Activated T-cell treated with anti-CD3 and anti-CD28 coated beads, Interleukin-2, amount 50 U/mL, for 4 hours (primary cell): ENCODE measurements around the gene KDM1A. TPM values are rescaled to one million over a fixed set of nuclear protein-coding genes. Genes with fewer than 3 reads are reported as not detected.
"Not testable (repeated sequence)": the region's sequence is repeated elsewhere in the genome, so short reads cannot be mapped to it uniquely, and the experiment has no call there.

ENCODE experiments used
- ATAC-seq, 2 donors: fragments of 200-7000 bp; cut with Tn5 transposase; one replicate each; pipeline ENCODE4 v1.10.0; 2021
- DNase-seq: peaks from one replicate; pipeline ENCODE4 v3.0.0-alpha.2; 2020
- H3K27me3 Mint-ChIP-seq: one replicate; pipeline ENCODE4 v1.8.0; 2021; ENCODE audit warnings: low read depth, mixed read lengths
- H3K36me3 Mint-ChIP-seq: one replicate; pipeline ENCODE4 v1.8.0; 2022; ENCODE audit warnings: mixed read lengths; ENCODE audit not compliant: insufficient read depth
- H3K4me1 Mint-ChIP-seq: one replicate; pipeline ENCODE4 v1.8.0; 2021; ENCODE audit warnings: low read depth, mixed read lengths
- H3K4me3 Mint-ChIP-seq: one replicate; pipeline ENCODE4 v1.8.0; 2021; ENCODE audit warnings: mild to moderate bottlenecking, moderate library complexity, mixed read lengths
- H3K9me3 Mint-ChIP-seq: one replicate; pipeline ENCODE4 v1.8.0; 2021; ENCODE audit warnings: mixed read lengths
- total RNA-seq, 3 donors: library from RNA; stranded (reverse); gene quantifications; one replicate each; pipeline ENCODE4 v1.2.1, GENCODE V29; 2021

Gene KDM1A
- total RNA-seq = 10 to 100 TPM; 69.6 to 90.9 (median 81.2) TPM

- H3K36me3 Mint-ChIP-seq = peaks cover 5% of the 10 kb centered on the region
- peak within 1 kb of the TSS; percentile 96 for H3K4me3 Mint-ChIP-seq
- peaks cover 28% of the 10 kb centered on the region for H3K4me1 Mint-ChIP-seq
- H3K9me3 Mint-ChIP-seq = peaks cover 6% of the 10 kb centered on the region
- H3K27me3 Mint-ChIP-seq = peaks cover 2% of the 10 kb centered on the region
- DNase-seq (peak; percentile 94), ATAC-seq (peak; percentile 99)
Measured at GRCh38 chr1:23019094-23019862, at the start of gene KDM1A. KDM1A (plus strand) TSS chr1:23019468; CDS start chr1:23019597, 129 bp downstream.

GRCh38 chr1:22970096-22970495, 49.2 kb upstream of the KDM1A start:
- Mint-ChIP-seq H3K4me3 (no peak overlapping the region), H3K36me3 (no peaks in the 10 kb centered on the region), H3K4me1 (no peaks in the 10 kb centered on the region), H3K27me3 (peaks cover 50% of the 10 kb centered on the region), H3K9me3 (peaks cover 11% of the 10 kb centered on the region)
- DNase-seq = no peak
- no peak for ATAC-seq

- no peak overlapping the region for H3K4me3 Mint-ChIP-seq
- H3K9me3 Mint-ChIP-seq = peaks cover 7% of the 10 kb centered on the region
- DNase-seq (no peak), ATAC-seq (no peak)
- no peaks in the 10 kb centered on the region for H3K4me1 Mint-ChIP-seq
- H3K27me3 Mint-ChIP-seq = peaks cover 56% of the 10 kb centered on the region
- H3K36me3 Mint-ChIP-seq = no peaks in the 10 kb centered on the region
Measured at GRCh38 chr1:22971161-22971560, 48.1 kb upstream of the KDM1A start.

- H3K9me3 Mint-ChIP-seq = peaks cover under 1% of the 10 kb centered on the region
- peaks cover 57% of the 10 kb centered on the region for H3K27me3 Mint-ChIP-seq
- DNase-seq (no peak), ATAC-seq (no peak)
- H3K4me3 Mint-ChIP-seq = no peak overlapping the region
- H3K4me1 Mint-ChIP-seq = no peaks in the 10 kb centered on the region
- H3K36me3 Mint-ChIP-seq = no peaks in the 10 kb centered on the region
Measured at GRCh38 chr1:22971611-22972405, 47.5 kb upstream of the KDM1A start.

GRCh38 chr1:22972760-22973159, 46.5 kb upstream of the KDM1A start, which contains the start of gene LACTBL1:
LACTBL1 (minus strand) TSS chr1:22972866; CDS start chr1:22972316, 550 bp downstream.
- peaks cover 57% of the 10 kb centered on the region for H3K27me3 Mint-ChIP-seq
- no peaks in the 10 kb centered on the region for H3K36me3 Mint-ChIP-seq
- DNase-seq (no peak), ATAC-seq (no peak)
- H3K4me1 Mint-ChIP-seq = no peaks in the 10 kb centered on the region
- H3K9me3 Mint-ChIP-seq = no peaks in the 10 kb centered on the region
- no peak within 1 kb of the TSS for H3K4me3 Mint-ChIP-seq

- DNase-seq (no peak), ATAC-seq (no peak)
- H3K27me3 Mint-ChIP-seq = peaks cover 38% of the 10 kb centered on the region
- H3K36me3 Mint-ChIP-seq = no peaks in the 10 kb centered on the region
- no peaks in the 10 kb centered on the region for H3K9me3 Mint-ChIP-seq
- no peaks in the 10 kb centered on the region for H3K4me1 Mint-ChIP-seq
- H3K4me3 Mint-ChIP-seq = no peak overlapping the region
Measured at GRCh38 chr1:22975694-22976093, 43.6 kb upstream of the KDM1A start.

- no peaks in the 10 kb centered on the region for H3K4me1 Mint-ChIP-seq
- no peaks in the 10 kb centered on the region for H3K36me3 Mint-ChIP-seq
- H3K27me3 Mint-ChIP-seq = peaks cover 38% of the 10 kb centered on the region
- H3K4me3 Mint-ChIP-seq = no peak overlapping the region
- no peak for DNase-seq
- ATAC-seq = no peak
- no peaks in the 10 kb centered on the region for H3K9me3 Mint-ChIP-seq
Measured at GRCh38 chr1:22976127-22976460, 43.2 kb upstream of the KDM1A start.

GRCh38 chr1:22976461-22977243, 42.6 kb upstream of the KDM1A start:
- Mint-ChIP-seq H3K9me3 (no peaks in the 10 kb centered on the region), H3K27me3 (peaks cover 33% of the 10 kb centered on the region), H3K4me3 (no peak overlapping the region), H3K4me1 (no peaks in the 10 kb centered on the region), H3K36me3 (no peaks in the 10 kb centered on the region)
- ATAC-seq (peak; percentile 80 to 87), DNase-seq (peak; percentile 29)

- Mint-ChIP-seq H3K27me3 (peaks cover 24% of the 10 kb centered on the region), H3K9me3 (no peaks in the 10 kb centered on the region), H3K4me3 (no peak overlapping the region), H3K36me3 (no peaks in the 10 kb centered on the region), H3K4me1 (no peaks in the 10 kb centered on the region)
- DNase-seq (no peak), ATAC-seq (no peak)
Measured at GRCh38 chr1:22978299-22978698, 41.0 kb upstream of the KDM1A start.

- H3K4me1 Mint-ChIP-seq, H3K4me3 Mint-ChIP-seq, H3K36me3 Mint-ChIP-seq, H3K9me3 Mint-ChIP-seq, ATAC-seq, DNase-seq: not testable (repeated sequence)
- peaks cover 20% of the 10 kb centered on the region for H3K27me3 Mint-ChIP-seq
Measured at GRCh38 chr1:22980471-22980790, 38.8 kb upstream of the KDM1A start.

GRCh38 chr1:22983944-22984343, 35.3 kb upstream of the KDM1A start:
- no peak for ATAC-seq
- no peaks in the 10 kb centered on the region for H3K4me1 Mint-ChIP-seq

GRCh38 chr1:22992384-22992783, 26.9 kb upstream of the KDM1A start:
- DNase-seq, H3K9me3 Mint-ChIP-seq, H3K36me3 Mint-ChIP-seq, H3K4me1 Mint-ChIP-seq, ATAC-seq, H3K27me3 Mint-ChIP-seq, H3K4me3 Mint-ChIP-seq: not testable (repeated sequence)

More at GRCh38 chr1:22983944-22984343, 35.3 kb upstream of the KDM1A start:
- no peaks in the 10 kb centered on the region for H3K9me3 Mint-ChIP-seq
- DNase-seq = no peak
- H3K27me3 Mint-ChIP-seq = peaks cover 11% of the 10 kb centered on the region
- no peaks in the 10 kb centered on the region for H3K36me3 Mint-ChIP-seq
- H3K4me3 Mint-ChIP-seq = no peak overlapping the region

GRCh38 chr1:22993220-22993795, 26.0 kb upstream of the KDM1A start:
- not testable (repeated sequence) for H3K36me3 Mint-ChIP-seq, H3K4me1 Mint-ChIP-seq, DNase-seq, H3K9me3 Mint-ChIP-seq, H3K27me3 Mint-ChIP-seq, H3K4me3 Mint-ChIP-seq, ATAC-seq

GRCh38 chr1:22995774-22996173, 23.5 kb upstream of the KDM1A start:
- Mint-ChIP-seq H3K36me3 (no peaks in the 10 kb centered on the region), H3K9me3 (peaks cover 3% of the 10 kb centered on the region), H3K4me1 (no peaks in the 10 kb centered on the region), H3K27me3 (no peaks in the 10 kb centered on the region), H3K4me3 (no peak overlapping the region)
- DNase-seq = no peak
- ATAC-seq = no peak
